ENCODE measurements around the gene MEG3.

GRCh38 chr14:100796946-100797345 is 29.0 kb upstream of the MEG3 start:
- TF ChIP-seq, protein P1, sequence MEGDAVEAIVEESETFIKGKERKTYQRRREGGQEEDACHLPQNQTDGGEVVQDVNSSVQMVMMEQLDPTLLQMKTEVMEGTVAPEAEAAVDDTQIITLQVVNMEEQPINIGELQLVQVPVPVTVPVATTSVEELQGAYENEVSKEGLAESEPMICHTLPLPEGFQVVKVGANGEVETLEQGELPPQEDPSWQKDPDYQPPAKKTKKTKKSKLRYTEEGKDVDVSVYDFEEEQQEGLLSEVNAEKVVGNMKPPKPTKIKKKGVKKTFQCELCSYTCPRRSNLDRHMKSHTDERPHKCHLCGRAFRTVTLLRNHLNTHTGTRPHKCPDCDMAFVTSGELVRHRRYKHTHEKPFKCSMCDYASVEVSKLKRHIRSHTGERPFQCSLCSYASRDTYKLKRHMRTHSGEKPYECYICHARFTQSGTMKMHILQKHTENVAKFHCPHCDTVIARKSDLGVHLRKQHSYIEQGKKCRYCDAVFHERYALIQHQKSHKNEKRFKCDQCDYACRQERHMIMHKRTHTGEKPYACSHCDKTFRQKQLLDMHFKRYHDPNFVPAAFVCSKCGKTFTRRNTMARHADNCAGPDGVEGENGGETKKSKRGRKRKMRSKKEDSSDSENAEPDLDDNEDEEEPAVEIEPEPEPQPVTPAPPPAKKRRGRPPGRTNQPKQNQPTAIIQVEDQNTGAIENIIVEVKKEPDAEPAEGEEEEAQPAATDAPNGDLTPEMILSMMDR (conservative IDR thresholded peaks at IDR 0.05): no peak
- TF ChIP-seq EZH2 (IDR thresholded peaks at IDR 0.05; ENCODE audit: low read depth): no peak

Measured in PC-9 (cell line).